Measurements from ENCODE around the gene SEPTIN11. TPM values are rescaled to one million over a fixed set of nuclear protein-coding genes. Genes with fewer than 3 reads are reported as not detected.

SEPTIN11 gene
- polyA plus RNA-seq, 1 donor from 2014 or later = 61.3 TPM

DNA sequence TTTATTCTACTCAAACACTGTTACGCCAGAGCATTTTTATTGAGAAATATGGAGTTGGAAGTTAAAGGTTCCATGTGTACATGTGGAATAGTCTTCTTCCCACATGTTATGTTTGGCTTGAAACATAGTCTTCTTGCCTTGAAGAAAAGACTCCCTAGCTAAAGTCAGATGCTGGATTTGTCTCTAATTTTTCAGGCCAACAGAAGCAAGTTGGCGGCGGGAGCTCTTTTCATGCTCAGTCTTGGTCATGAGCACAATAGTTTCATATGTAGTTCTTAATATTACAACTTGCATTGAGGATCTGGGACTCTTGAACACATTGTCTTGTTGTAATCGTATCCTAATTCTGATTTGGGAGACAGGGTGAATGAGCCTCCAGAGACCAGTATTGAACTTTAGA lies 19.4 kb downstream of the SEPTIN11 start:
- no peaks in the 10 kb centered on the region for H3K36me3 ChIP-seq (ENCODE audit: insufficient read depth, low read length)
- H3K9me3 ChIP-seq (ENCODE audit: low read length) = no peaks in the 10 kb centered on the region
- H3K79me2 ChIP-seq (replicated peaks; ENCODE audit: insufficient read depth, low read length) = peaks cover 56% of the 10 kb centered on the region
- H3K9ac ChIP-seq (ENCODE audit: low read length) = no peak overlapping the region
- no peak for TF ChIP-seq SMC3 (conservative IDR thresholded peaks at IDR 0.05; ENCODE audit: poor library complexity)
- TF ChIP-seq, protein P1, sequence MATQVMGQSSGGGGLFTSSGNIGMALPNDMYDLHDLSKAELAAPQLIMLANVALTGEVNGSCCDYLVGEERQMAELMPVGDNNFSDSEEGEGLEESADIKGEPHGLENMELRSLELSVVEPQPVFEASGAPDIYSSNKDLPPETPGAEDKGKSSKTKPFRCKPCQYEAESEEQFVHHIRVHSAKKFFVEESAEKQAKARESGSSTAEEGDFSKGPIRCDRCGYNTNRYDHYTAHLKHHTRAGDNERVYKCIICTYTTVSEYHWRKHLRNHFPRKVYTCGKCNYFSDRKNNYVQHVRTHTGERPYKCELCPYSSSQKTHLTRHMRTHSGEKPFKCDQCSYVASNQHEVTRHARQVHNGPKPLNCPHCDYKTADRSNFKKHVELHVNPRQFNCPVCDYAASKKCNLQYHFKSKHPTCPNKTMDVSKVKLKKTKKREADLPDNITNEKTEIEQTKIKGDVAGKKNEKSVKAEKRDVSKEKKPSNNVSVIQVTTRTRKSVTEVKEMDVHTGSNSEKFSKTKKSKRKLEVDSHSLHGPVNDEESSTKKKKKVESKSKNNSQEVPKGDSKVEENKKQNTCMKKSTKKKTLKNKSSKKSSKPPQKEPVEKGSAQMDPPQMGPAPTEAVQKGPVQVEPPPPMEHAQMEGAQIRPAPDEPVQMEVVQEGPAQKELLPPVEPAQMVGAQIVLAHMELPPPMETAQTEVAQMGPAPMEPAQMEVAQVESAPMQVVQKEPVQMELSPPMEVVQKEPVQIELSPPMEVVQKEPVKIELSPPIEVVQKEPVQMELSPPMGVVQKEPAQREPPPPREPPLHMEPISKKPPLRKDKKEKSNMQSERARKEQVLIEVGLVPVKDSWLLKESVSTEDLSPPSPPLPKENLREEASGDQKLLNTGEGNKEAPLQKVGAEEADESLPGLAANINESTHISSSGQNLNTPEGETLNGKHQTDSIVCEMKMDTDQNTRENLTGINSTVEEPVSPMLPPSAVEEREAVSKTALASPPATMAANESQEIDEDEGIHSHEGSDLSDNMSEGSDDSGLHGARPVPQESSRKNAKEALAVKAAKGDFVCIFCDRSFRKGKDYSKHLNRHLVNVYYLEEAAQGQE (IDR thresholded peaks at IDR 0.05; ENCODE audit: borderline replicate concordance) = no peak
- TF ChIP-seq MXI1 (conservative IDR thresholded peaks at IDR 0.05; ENCODE audit: poor library complexity, severe bottlenecking) = no peak
- TF ChIP-seq POLR2AphosphoS5 (IDR thresholded peaks at IDR 0.05) = no peak
- TF ChIP-seq EZH2 (IDR thresholded peaks at IDR 0.05; ENCODE audit: borderline replicate concordance, insufficient read depth, low read length, poor library complexity, severe bottlenecking) = no peak
- TF ChIP-seq RAD21 (conservative IDR thresholded peaks at IDR 0.05) = no peak
- TF ChIP-seq, protein P2, sequence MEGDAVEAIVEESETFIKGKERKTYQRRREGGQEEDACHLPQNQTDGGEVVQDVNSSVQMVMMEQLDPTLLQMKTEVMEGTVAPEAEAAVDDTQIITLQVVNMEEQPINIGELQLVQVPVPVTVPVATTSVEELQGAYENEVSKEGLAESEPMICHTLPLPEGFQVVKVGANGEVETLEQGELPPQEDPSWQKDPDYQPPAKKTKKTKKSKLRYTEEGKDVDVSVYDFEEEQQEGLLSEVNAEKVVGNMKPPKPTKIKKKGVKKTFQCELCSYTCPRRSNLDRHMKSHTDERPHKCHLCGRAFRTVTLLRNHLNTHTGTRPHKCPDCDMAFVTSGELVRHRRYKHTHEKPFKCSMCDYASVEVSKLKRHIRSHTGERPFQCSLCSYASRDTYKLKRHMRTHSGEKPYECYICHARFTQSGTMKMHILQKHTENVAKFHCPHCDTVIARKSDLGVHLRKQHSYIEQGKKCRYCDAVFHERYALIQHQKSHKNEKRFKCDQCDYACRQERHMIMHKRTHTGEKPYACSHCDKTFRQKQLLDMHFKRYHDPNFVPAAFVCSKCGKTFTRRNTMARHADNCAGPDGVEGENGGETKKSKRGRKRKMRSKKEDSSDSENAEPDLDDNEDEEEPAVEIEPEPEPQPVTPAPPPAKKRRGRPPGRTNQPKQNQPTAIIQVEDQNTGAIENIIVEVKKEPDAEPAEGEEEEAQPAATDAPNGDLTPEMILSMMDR (IDR thresholded peaks at IDR 0.05; ENCODE audit: poor library complexity, severe bottlenecking) = no peak
- no peak for TF ChIP-seq TAF1 (IDR thresholded peaks at IDR 0.05; ENCODE audit: low read depth)
- TF ChIP-seq EP300 (conservative IDR thresholded peaks at IDR 0.05; ENCODE audit: poor library complexity, severe bottlenecking) = no peak
- H4K20me1 ChIP-seq (ENCODE audit: insufficient read depth) = no peaks in the 10 kb centered on the region
- no peaks in the 10 kb centered on the region for H3F3A ChIP-seq (ENCODE audit: insufficient read depth, low read length, poor library complexity, severe bottlenecking)
- no peak overlapping the region for H3K4me3 ChIP-seq (ENCODE audit: low read length)
- H3K27ac ChIP-seq (ENCODE audit: low read length) = no peak overlapping the region
- H3K9me2 ChIP-seq (ENCODE audit: insufficient read depth, low read length) = no peaks in the 10 kb centered on the region
- no peak overlapping the region for H2AFZ ChIP-seq (ENCODE audit: low read depth, low read length)
- no peak overlapping the region for H3K4me2 ChIP-seq (ENCODE audit: low read length)
- H3K27me3 ChIP-seq (ENCODE audit: insufficient read depth, low read depth, low read length) = no peaks in the 10 kb centered on the region

DNA sequence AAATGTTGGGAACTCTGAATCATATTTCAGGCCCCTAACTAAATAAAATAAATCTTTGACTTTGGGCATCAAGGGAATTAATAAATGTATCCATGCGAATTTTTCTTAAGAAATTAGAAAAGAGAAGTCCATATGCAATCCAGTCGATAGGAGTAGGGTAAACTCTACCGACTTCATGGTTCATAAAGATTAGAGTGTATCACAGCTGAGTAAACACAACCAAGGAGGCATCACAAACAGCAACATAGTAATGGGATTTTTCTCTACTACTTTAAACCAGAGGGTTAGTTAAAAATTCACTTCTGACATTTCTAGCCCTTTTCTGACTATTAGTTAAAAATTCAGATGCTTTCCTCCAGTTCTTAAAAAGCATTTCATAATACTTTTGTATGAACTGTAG lies 19.9 kb downstream of the SEPTIN11 start:
- Histone ChIP-seq H3K36me3 (ENCODE audit: insufficient read depth, low read length) (no peaks in the 10 kb centered on the region), H3K27ac (ENCODE audit: low read length) (no peak overlapping the region), H3K27me3 (ENCODE audit: insufficient read depth, low read depth, low read length) (no peaks in the 10 kb centered on the region), H2AFZ (ENCODE audit: low read depth, low read length) (no peak overlapping the region), H3K9me3 (ENCODE audit: low read length) (no peaks in the 10 kb centered on the region), H4K20me1 (ENCODE audit: insufficient read depth) (no peaks in the 10 kb centered on the region), H3K4me3 (ENCODE audit: low read length) (no peak overlapping the region), H3F3A (ENCODE audit: insufficient read depth, low read length, poor library complexity, severe bottlenecking) (no peaks in the 10 kb centered on the region), H3K79me2 (replicated peaks; ENCODE audit: insufficient read depth, low read length) (peaks cover 55% of the 10 kb centered on the region), H3K9ac (ENCODE audit: low read length) (no peak overlapping the region), H3K4me2 (ENCODE audit: low read length) (no peak overlapping the region), H3K9me2 (ENCODE audit: insufficient read depth, low read length) (no peaks in the 10 kb centered on the region)
- TF ChIP-seq POLR2AphosphoS5 (IDR thresholded peaks at IDR 0.05) (no peak), RAD21 (conservative IDR thresholded peaks at IDR 0.05) (no peak), MXI1 (conservative IDR thresholded peaks at IDR 0.05; ENCODE audit: poor library complexity, severe bottlenecking) (no peak), TAF1 (IDR thresholded peaks at IDR 0.05; ENCODE audit: low read depth) (no peak), SMC3 (conservative IDR thresholded peaks at IDR 0.05; ENCODE audit: poor library complexity) (no peak)
- TF ChIP-seq, protein P2 (IDR thresholded peaks at IDR 0.05; ENCODE audit: poor library complexity, severe bottlenecking) = no peak
- TF ChIP-seq, protein P1 (IDR thresholded peaks at IDR 0.05; ENCODE audit: borderline replicate concordance) = no peak
